HepG2 (cell line): Measurements from ENCODE around the gene LYRM4. TPM values are rescaled to one million over a fixed set of nuclear protein-coding genes. Genes with fewer than 3 reads are reported as not detected.

Source experiments
- ATAC-seq: fragments of 200-7000 bp; cut with Tn5 transposase; 3 replicates; pipeline ENCODE4 v1.9.1; 2020; ENCODE audit warnings: mild to moderate bottlenecking, moderate library complexity
- BruUV-seq: library from RNA; stranded (reverse); fragments of 400-500 nt; replicated peaks from 2 replicates; lab custom pipeline; 2021; lab: Mats Ljungman, UMichigan
- CTCF ChIA-PET: fragments of 300-600 bp; formaldehyde crosslinking; extraction: SDS; loops from one replicate; lab custom pipeline; 2021; ENCODE audit warnings: low total read pairs, inconsistent platforms, low intra/inter-chr PET ratio; lab: Yijun Ruan, JAX
- POLR2A ChIA-PET: fragments of 350-600 bp; sonication (Branson Sonifier 250); formaldehyde crosslinking; loops from one replicate; lab custom pipeline; 2020; ENCODE audit warnings: antibody characterized with exemption, inconsistent platforms; lab: Yijun Ruan, JAX
- DNase-seq: peaks from one replicate; pipeline ENCODE4 v3.0.0-alpha.2; 2015; ENCODE audit warnings: low spot score
- FAIRE-seq: peaks from 3 replicates; lab custom pipeline; 2011; peaks lifted over from hg19 to GRCh38; lab: Jason Lieb, UNC
- H2AFZ ChIP-seq: one replicate; pipeline ENCODE4 v1.6.1; 2011; ENCODE audit warnings: low read length, inconsistent platforms
- H3K27ac ChIP-seq: fragments of 300-600 bp; 3 replicates; pipeline ENCODE4 v1.8.0; 2011; ENCODE audit warnings: mixed run types, mild to moderate bottlenecking, mixed read lengths, low read length, inconsistent platforms; ENCODE audit not compliant: insufficient read depth; ENCODE audit errors: extremely low read length
- H3K27me3 ChIP-seq, 2 experiments: fragments of 200-600 bp in 1 of 2; 2 replicates in 1 of 2; 3 replicates in 1 of 2; pipeline versions ENCODE4 v1.6.0 to v1.8.0; 2011; ENCODE audit warnings: low read length in 2 of 2, mild to moderate bottlenecking in 2 of 2, moderate library complexity in 2 of 2, inconsistent platforms in 1 of 2; ENCODE audit not compliant: insufficient read depth in 2 of 2, control insufficient read depth in 1 of 2
- H3K36me3 ChIP-seq, 2 experiments: fragments of 200-600 bp in 1 of 2; replicated peaks in 1 of 2; 2 replicates in 1 of 2; 3 replicates in 1 of 2; pipeline versions ENCODE4 v1.5.1 to v1.8.0; 2011; ENCODE audit warnings: low read length in 2 of 2, inconsistent platforms in 1 of 2; ENCODE audit not compliant: insufficient read depth in 2 of 2, control insufficient read depth in 1 of 2
- H3K4me1 ChIP-seq: 2 replicates; pipeline ENCODE4 v1.5.1; 2012; ENCODE audit warnings: low read length, inconsistent platforms; ENCODE audit not compliant: insufficient read depth
- H3K4me2 ChIP-seq: 2 replicates; pipeline ENCODE4 v1.6.0; 2011; ENCODE audit warnings: low read depth, low read length, inconsistent platforms
- H3K4me3 ChIP-seq, 3 experiments: fragments of 200-600 bp in 1 of 3; sonication (generic), shearing (Covaris generic) in 1 of 3; replicated peaks in 1 of 3; 2 replicates each; pipeline ENCODE4 v1.5.1; 2011 to 2016; ENCODE audit warnings: low read length in 3 of 3, inconsistent platforms in 2 of 3, low read depth in 2 of 3, mild to moderate bottlenecking in 2 of 3, control low read depth in 1 of 3, mixed read lengths in 1 of 3; ENCODE audit not compliant: insufficient read depth in 1 of 3
- H3K79me2 ChIP-seq: one replicate; pipeline ENCODE4 v1.6.1; 2011; ENCODE audit warnings: low read length, inconsistent platforms; ENCODE audit not compliant: insufficient read depth
- H3K9ac ChIP-seq: 2 replicates; pipeline ENCODE4 v1.6.0; 2011; ENCODE audit warnings: mild to moderate bottlenecking, low read depth, low read length, inconsistent platforms; ENCODE audit not compliant: insufficient read depth
- H3K9me3 ChIP-seq: 2 replicates; pipeline ENCODE4 v1.5.1; 2012; ENCODE audit warnings: mild to moderate bottlenecking, low read length
- H4K20me1 ChIP-seq: 2 replicates; pipeline ENCODE4 v1.6.0; 2011; ENCODE audit warnings: inconsistent platforms, mild to moderate bottlenecking, low read length, moderate library complexity; ENCODE audit not compliant: insufficient read depth
- FOSL1 ChIP-seq: sonication (generic); formaldehyde crosslinking; IDR thresholded peaks from 2 replicates; pipeline ENCODE4 v1.9.0; 2021; ENCODE audit warnings: missing genetic modification reagents, borderline replicate concordance
- FOSL2 ChIP-seq: sonication (generic); formaldehyde crosslinking; IDR thresholded peaks from 2 replicates; pipeline ENCODE4 v1.4.0; 2020; ENCODE audit warnings: missing genetic modification reagents
- HNRNPLL ChIP-seq: fragments of 200-400 bp; formaldehyde crosslinking; IDR thresholded peaks from 2 replicates; pipeline ENCODE4 v1.6.1; 2017; ENCODE audit warnings: mild to moderate bottlenecking, low read depth, low read length; ENCODE audit not compliant: poor library complexity, severe bottlenecking
- KAT2B ChIP-seq: fragments of 150-350 bp; IDR thresholded peaks from 2 replicates; pipeline ENCODE4 v1.6.1; 2014; ENCODE audit warnings: low read depth, low read length, borderline replicate concordance
- KLF12 ChIP-seq: sonication (generic); formaldehyde crosslinking; IDR thresholded peaks from 2 replicates; pipeline ENCODE4 v1.4.0; 2020; ENCODE audit warnings: missing genetic modification reagents, borderline replicate concordance
- MAFF ChIP-seq: IDR thresholded peaks from 2 replicates; pipeline ENCODE4 v1.6.1; 2011; ENCODE audit warnings: low read depth, low read length, improper control_type of control experiment
- MTA3 ChIP-seq: sonication (generic); formaldehyde crosslinking; IDR thresholded peaks from 2 replicates; pipeline ENCODE4 v1.4.0; 2020; ENCODE audit warnings: missing genetic modification reagents
- TP53 ChIP-seq: sonication (generic); formaldehyde crosslinking; conservative IDR thresholded peaks from 2 replicates; pipeline ENCODE4 v1.4.0; 2020; ENCODE audit warnings: missing genetic modification reagents
- ZNF143 ChIP-seq: sonication (generic); formaldehyde crosslinking; IDR thresholded peaks from 2 replicates; pipeline ENCODE4 v1.4.0; 2020; ENCODE audit warnings: missing genetic modification reagents
- ZNF331 ChIP-seq: sonication (generic); formaldehyde crosslinking; IDR thresholded peaks from 2 replicates; pipeline ENCODE4 v1.4.0; 2020; ENCODE audit warnings: missing genetic modification reagents
- ZNF451 ChIP-seq: sonication (generic); formaldehyde crosslinking; IDR thresholded peaks from 2 replicates; pipeline ENCODE4 v1.5.0; 2020; ENCODE audit warnings: mild to moderate bottlenecking, missing genetic modification reagents
- ZNF670 ChIP-seq: sonication (generic); formaldehyde crosslinking; IDR thresholded peaks from 2 replicates; pipeline ENCODE4 v1.8.0; 2022; ENCODE audit warnings: mild to moderate bottlenecking, missing genetic modification reagents, borderline replicate concordance
- ZNF781 ChIP-seq: sonication (generic); formaldehyde crosslinking; IDR thresholded peaks from 2 replicates; pipeline ENCODE4 v1.5.1; 2020; ENCODE audit warnings: borderline replicate concordance, mild to moderate bottlenecking, missing genetic modification reagents; ENCODE audit errors: not compliant biosample characterization
- ZNF782 ChIP-seq: sonication (generic); formaldehyde crosslinking; IDR thresholded peaks from 2 replicates; pipeline ENCODE4 v1.4.0; 2020; ENCODE audit warnings: missing genetic modification reagents, mild to moderate bottlenecking, borderline replicate concordance
- ZNF788 ChIP-seq: sonication (generic); formaldehyde crosslinking; IDR thresholded peaks from 2 replicates; pipeline ENCODE4 v1.5.0; 2020; ENCODE audit warnings: mild to moderate bottlenecking, missing genetic modification reagents, borderline replicate concordance
- WGBS: methylation state at CpG from one replicate; pipeline ENCODE4 v1.1.6; 2017; ENCODE audit warnings: low lambda C conversion rate; 5-methylcytosine and 5-hydroxymethylcytosine counted together
- in situ Hi-C: cut with HindIII; loops from 2 replicates; pipeline ENCODE4 v1.10.0; 2017; ENCODE audit warnings: low pct_unique_long_range_greater_than_20kb; ENCODE audit not compliant: extremely low pct_ligation_motif_present
- intact Hi-C: fragments of 100-400 bp; cut with micrococcal nuclease; formaldehyde crosslinking; loops from one replicate; pipeline ENCODE4 v1.10.0; 2022; ENCODE audit not compliant: unreplicated experiment
- polyA plus RNA-seq, 8 experiments: library from polyadenylated mRNA; depleted of rRNA in 3 of 8; stranded (reverse) in 7 of 8; unstranded in 1 of 8; fragments of >200 nt; fragmentation: Illumina TruSeq in 4 of 8; extraction: Trizol in 4 of 8; gene quantifications; 2 replicates each; pipeline versions ENCODE4 v1.2.1 to v1.2.3, GENCODE V29; 2011 to 2016; ENCODE audit warnings: low read depth in 4 of 8, missing spikeins in 1 of 8, mixed read lengths in 1 of 8; ENCODE audit not compliant: insufficient read depth in 1 of 8
- total RNA-seq, 5 experiments: library from RNA; depleted of rRNA; stranded (reverse); fragments of >200 nt; fragmentation: Illumina TruSeq; extraction: Trizol; gene quantifications; 2 replicates each; pipeline ENCODE4 v1.2.3, GENCODE V29; 2016; ENCODE audit warnings: low read depth in 1 of 5
- TF ChIP-seq, protein P1 (sequence below): IDR thresholded peaks from 2 replicates; pipeline ENCODE4 v1.6.1; 2012; ENCODE audit warnings: low read depth, low read length, improper control_type of control experiment
- TF ChIP-seq, protein P2 (sequence below): sonication (generic); formaldehyde crosslinking; conservative IDR thresholded peaks from 2 replicates; pipeline ENCODE4 v1.8.0; 2022; ENCODE audit warnings: missing genetic modification reagents

Gene LYRM4
- total and polyA plus RNA-seq, 2 of the 13 experiments (the other 11 are each of a cell fraction or from before 2014, with no cell fraction given) = 64.6 to 67.5 TPM

DNA sequence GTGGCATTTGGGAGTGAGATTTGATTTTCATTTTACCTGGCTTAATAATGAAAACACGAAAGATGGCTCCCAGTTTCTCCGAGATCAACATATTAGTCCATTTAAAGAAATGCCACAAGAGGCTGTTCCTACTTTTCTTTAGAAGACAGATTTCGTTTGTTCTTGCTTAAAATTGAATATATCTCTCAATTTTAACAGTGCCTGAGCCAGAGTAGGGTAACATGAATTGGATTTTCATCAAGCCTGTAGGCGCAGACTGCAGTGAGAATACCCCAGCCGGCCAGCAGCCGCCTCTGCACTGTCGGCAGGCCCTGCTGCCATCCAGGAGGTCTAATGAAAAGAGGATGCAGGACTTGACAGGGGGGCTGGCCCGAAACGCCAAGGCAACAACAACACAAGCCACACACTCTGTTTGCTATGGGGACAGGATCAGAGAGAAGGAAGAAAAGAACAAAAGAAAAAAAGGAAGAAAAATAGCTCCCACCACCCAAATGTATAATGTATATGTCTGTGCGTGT is 103.1 kb downstream of the LYRM4 start:
- Histone ChIP-seq H3K4me3 (no peak overlapping the region), H3K79me2 (no peaks in the 10 kb centered on the region), H3K4me1 (no peaks in the 10 kb centered on the region), H3K9ac (no peak overlapping the region), H3K27me3 (no peaks in the 10 kb centered on the region), H3K27ac (no peak overlapping the region), H3K36me3 (no peaks in the 10 kb centered on the region), H3K9me3 (no peaks in the 10 kb centered on the region), H3K4me2 (no peak overlapping the region), H2AFZ (no peak overlapping the region), H4K20me1 (no peaks in the 10 kb centered on the region)
- FAIRE-seq = no peak
- no TSS peak for BruUV-seq
- in situ Hi-C loops = no loop called here
- POLR2A ChIA-PET = no interaction called here
- WGBS = 95% methylated on average over 10 of the region's 10 CpGs
- TF ChIP-seq ZNF782 (CRISPR knock-in tag) (no peak), FOSL2 (CRISPR knock-in tag) (no peak), MTA3 (CRISPR knock-in tag) (no peak), ZNF331 (CRISPR knock-in tag) (no peak), ZNF788 (no peak), ZNF451 (no peak), ZNF670 (no peak), ZNF143 (CRISPR knock-in tag) (no peak), MAFF (no peak), TP53 (CRISPR knock-in tag) (no peak), KLF12 (CRISPR knock-in tag) (no peak), ZNF781 (CRISPR knock-in tag) (no peak), HNRNPLL (no peak), KAT2B (no peak), FOSL1 (CRISPR knock-in tag) (no peak)
- TF ChIP-seq, protein P1, sequence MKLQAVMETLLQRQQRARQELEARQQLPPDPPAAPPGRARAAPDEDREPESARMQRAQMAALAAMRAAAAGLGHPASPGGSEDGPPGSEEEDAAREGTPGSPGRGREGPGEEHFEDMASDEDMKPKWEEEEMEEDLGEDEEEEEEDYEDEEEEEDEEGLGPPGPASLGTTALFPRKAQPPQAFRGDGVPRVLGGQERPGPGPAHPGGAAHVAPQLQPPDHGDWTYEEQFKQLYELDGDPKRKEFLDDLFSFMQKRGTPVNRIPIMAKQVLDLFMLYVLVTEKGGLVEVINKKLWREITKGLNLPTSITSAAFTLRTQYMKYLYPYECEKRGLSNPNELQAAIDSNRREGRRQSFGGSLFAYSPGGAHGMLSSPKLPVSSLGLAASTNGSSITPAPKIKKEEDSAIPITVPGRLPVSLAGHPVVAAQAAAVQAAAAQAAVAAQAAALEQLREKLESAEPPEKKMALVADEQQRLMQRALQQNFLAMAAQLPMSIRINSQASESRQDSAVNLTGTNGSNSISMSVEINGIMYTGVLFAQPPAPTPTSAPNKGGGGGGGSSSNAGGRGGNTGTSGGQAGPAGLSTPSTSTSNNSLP = no peak
- TF ChIP-seq, protein P2, sequence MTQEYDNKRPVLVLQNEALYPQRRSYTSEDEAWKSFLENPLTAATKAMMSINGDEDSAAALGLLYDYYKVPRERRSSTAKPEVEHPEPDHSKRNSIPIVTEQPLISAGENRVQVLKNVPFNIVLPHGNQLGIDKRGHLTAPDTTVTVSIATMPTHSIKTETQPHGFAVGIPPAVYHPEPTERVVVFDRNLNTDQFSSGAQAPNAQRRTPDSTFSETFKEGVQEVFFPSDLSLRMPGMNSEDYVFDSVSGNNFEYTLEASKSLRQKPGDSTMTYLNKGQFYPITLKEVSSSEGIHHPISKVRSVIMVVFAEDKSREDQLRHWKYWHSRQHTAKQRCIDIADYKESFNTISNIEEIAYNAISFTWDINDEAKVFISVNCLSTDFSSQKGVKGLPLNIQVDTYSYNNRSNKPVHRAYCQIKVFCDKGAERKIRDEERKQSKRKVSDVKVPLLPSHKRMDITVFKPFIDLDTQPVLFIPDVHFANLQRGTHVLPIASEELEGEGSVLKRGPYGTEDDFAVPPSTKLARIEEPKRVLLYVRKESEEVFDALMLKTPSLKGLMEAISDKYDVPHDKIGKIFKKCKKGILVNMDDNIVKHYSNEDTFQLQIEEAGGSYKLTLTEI (CRISPR knock-in tag) = no peak
- no peak for DNase-seq
- intact Hi-C loops = no loop called here
- ATAC-seq = no peak
- CTCF ChIA-PET = no interaction called here
